Measurements from ENCODE around the gene GRM5.
"Not testable (repeated sequence)": the region's sequence is repeated elsewhere in the genome, so short reads cannot be mapped to it uniquely, and the experiment has no call there.

GRM5 gene

DNA sequence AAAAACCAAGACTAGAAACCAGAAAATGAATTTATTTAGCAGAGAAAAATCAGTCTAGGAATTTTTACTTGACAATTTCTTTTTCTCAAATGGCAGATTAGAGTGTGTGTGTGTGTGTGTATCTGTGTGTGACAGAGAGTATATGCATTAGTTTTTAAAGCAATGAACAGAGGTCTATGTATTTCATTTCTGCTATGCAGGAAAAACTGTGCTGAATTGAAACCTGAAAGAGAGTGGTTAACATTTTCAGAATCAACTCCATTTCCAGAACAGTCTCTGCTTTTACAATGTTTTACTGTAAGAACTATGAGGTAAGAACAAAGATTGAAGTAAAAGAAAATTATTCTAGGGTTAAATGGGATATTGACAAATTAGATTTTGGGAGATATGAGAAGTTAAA lies 114.8 kb downstream of the GRM5 start:
- TF ChIP-seq, protein P1, sequence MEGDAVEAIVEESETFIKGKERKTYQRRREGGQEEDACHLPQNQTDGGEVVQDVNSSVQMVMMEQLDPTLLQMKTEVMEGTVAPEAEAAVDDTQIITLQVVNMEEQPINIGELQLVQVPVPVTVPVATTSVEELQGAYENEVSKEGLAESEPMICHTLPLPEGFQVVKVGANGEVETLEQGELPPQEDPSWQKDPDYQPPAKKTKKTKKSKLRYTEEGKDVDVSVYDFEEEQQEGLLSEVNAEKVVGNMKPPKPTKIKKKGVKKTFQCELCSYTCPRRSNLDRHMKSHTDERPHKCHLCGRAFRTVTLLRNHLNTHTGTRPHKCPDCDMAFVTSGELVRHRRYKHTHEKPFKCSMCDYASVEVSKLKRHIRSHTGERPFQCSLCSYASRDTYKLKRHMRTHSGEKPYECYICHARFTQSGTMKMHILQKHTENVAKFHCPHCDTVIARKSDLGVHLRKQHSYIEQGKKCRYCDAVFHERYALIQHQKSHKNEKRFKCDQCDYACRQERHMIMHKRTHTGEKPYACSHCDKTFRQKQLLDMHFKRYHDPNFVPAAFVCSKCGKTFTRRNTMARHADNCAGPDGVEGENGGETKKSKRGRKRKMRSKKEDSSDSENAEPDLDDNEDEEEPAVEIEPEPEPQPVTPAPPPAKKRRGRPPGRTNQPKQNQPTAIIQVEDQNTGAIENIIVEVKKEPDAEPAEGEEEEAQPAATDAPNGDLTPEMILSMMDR (IDR thresholded peaks at IDR 0.05; ENCODE audit: extremely low read depth, missing control alignments), result no peak
- no peak for DNase-seq (ENCODE audit: low spot score)

DNA sequence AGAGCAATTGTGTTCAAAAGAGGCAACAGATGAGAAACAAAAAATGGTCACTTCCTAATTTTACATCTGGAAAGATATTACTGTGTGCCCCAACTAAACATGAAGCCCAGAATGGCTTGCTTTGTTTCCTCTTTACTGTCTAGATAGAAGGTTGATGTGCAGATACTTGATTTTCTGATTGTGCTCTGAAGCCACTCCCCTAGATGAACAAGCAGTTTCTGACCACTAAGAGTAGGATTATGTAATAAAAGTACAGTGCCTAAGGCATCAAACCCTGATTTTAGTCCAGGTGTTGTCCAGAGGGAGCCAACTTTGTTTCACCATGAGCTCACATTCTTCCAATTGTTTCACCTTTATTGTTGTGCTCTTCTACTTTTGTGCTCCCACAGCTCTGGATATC lies 116.9 kb downstream of the GRM5 start:
- not testable (repeated sequence) for DNase-seq (ENCODE audit: low spot score)

DNA sequence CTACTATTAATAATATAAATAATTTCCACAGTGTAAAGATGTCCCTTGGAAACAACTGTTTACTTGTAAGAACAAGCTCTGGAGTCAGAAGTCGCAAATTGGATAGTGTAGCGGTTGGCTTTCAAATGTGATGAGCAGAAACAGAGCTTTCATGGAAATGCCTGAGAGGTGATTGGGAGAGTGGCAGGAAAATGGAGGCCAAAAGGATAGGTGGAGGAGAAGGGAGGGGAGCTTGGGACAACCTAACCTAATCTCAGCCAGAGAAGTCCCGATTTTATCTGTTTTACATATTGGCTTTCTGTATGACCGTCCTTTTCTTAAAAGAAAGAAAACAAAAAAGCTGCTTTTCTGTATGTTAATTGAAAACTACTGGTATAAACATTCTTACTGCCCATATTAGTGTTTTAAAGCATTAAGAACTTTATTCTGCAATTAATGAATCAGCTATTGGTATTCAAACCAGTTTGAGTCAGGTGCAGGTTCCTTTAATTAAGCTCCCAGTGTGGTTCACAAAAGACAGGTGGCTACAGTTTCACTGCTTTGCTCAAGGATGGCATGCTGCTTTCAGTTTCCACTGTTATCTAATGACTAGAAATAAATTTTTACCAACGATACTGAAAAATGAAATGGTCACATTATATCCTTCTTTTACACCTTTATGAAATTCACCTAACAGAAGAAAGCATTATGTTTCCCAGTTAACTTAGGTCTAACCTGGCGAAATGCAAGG lies 117.8 kb downstream of the GRM5 start:
- not testable (repeated sequence) for DNase-seq (ENCODE audit: low spot score)

DNA sequence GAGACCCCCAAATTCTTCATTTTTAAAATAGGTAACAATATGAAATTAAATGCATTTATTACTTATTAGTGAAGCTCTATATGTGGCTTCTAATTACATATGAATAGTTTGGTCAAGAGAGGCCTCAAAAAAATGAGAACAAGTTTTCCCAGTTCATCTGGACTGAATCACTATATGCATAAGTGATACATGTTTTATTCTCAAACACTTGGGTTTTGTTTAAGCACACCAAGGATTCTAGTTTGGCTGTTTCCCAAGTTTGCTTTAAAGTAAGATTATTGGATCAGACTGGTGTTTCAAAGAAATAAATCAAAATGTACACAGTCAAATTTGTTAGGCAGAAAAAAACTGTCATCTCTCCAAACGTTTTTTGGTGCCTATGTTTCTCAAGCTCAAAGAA lies 136.1 kb downstream of the GRM5 start:
- not testable (repeated sequence) for DNase-seq (ENCODE audit: low spot score)

DNA sequence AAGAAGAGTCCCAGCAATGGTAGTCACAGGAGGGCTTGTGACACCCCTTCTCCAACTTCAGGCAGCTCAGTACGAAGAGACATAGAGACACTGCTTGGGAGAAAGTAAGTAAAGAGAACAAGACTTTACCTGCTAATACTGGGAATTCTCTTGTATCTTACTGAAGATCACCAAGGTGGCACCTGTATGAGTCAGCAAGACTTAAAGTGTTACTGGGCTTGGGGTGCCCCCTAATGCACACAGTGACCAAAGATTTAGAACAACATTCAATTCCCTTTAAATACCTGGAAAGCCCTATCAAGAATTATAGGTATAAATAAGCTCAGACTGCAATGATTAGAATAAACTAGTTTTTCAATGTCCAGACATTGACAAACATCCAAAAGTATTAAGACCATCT lies 148.7 kb downstream of the GRM5 start:
- DNase-seq (ENCODE audit: low spot score), result not testable (repeated sequence)

DNA sequence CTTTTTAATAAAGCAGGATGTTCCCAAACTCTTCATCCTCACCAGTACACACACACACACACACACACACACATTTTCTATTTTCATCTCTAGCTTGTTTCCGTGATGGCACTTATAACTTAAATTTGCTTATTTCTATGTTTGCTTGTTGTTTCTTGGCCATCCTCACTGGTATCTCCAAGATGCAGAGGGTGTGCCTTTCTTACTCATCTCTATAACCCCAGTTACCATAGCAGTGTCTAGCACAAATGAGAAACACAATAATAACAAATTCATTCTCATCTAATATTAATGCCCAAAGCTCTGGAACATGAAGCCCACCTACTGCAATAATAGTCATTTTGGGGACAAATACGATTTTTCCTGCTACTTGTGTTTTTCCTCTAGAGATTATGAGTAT lies 156.3 kb downstream of the GRM5 start:
- DNase-seq (ENCODE audit: low spot score), result no peak
- TF ChIP-seq, protein P1 (IDR thresholded peaks at IDR 0.05; ENCODE audit: extremely low read depth, missing control alignments), result no peak

DNA sequence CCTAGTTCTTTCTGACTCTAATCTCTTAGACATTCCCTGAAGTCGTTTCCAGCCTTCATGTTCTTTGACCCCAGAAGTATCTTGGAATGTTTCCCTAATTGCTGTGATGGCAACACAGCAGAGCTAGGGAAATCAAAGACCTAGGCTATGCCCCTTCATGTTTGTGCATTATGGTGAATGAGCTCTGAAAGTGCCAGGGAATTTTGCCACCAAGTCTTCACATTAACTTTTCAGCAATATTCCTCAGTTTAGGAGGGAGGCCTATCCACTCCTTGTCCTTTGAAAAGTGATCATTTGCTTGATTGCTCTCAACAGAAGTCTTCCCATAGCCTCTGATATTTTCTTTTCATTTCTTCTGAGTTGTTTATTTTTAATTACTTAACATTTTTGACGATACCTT lies 164.3 kb downstream of the GRM5 start:
- not testable (repeated sequence) for DNase-seq (ENCODE audit: low spot score)

DNA sequence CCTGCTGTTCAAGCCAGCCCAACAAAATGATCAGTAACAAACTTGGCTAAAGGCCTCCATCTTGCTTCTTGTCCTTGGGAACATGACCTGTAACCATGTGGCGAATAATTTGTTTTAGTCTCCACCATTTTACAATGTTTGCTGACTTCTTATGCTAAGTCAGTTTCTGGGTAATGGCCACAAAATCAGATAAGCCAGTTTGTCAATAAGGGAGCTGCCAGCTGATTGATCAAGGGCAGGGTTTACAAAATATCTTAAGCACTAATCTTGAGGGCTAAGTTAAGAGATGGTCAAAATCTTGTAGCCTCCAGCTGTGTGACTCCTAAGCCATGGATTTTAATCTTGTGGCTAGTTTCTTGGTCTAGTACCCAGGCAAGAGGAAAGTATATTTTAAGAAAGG lies 176.9 kb downstream of the GRM5 start:
- DNase-seq (ENCODE audit: low spot score), result not testable (repeated sequence)

DNA sequence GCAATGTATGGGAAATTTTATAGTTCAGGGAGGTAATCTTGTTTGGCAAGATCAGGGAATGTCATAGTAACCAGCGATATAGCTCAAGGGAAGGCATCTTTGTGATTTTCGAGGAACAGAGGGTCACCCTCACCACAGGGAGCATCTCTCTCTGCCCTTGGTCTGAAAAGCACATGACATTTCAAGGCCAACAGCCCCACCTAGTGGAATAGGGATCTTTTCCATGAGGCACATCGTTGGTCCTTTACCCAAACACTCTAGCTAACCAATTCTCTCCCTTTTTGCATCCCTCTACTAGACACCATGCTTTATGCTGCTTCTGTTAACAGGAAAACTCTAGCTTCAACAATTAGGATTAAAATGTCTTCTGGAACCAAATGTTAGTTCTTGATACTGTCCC lies 179.0 kb downstream of the GRM5 start:
- TF ChIP-seq, protein P1 (IDR thresholded peaks at IDR 0.05; ENCODE audit: extremely low read depth, missing control alignments), result peak; percentile 7
- DNase-seq (ENCODE audit: low spot score), result peak; percentile 14

DNA sequence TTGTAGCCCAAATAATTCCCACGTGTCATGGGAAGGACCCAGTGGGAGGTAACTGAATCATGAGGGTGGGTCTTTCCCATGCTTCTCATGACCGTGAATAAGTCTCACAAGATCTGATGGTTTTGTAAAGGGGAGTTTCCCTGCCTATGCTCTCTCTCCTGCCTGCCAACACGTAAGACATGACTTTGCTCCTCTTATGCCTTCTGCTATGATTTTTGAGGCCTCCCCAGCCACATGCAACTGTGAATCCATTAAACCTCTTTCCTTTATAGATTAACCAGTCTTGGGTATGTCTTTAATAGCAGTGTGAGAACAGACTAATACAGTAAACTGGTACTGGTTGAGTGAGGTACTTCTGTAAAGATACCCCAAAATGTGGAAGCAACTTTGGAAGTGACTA lies 183.0 kb downstream of the GRM5 start:
- DNase-seq (ENCODE audit: low spot score), result not testable (repeated sequence)

DNA sequence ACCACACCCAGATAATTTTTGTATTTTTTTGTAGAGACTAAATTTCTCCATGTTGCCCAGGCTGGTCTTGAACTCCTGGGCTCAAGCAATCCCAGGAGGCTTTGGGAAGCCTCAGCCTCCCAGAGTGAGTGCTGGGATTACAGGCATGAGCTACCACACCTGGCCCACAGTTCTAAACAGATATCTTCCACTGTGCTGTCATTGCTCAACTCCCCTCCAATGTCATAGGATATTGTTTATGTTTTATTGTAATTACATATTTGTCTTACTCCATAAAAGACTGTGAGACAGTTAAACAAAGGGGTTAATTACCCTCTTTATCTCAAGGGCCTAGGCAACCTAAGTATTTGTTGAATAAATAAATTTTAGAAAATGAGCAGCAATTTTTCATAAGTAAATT lies 204.2 kb downstream of the GRM5 start:
- DNase-seq (ENCODE audit: low spot score), result no peak
- TF ChIP-seq, protein P1 (IDR thresholded peaks at IDR 0.05; ENCODE audit: extremely low read depth, missing control alignments), result no peak

DNA sequence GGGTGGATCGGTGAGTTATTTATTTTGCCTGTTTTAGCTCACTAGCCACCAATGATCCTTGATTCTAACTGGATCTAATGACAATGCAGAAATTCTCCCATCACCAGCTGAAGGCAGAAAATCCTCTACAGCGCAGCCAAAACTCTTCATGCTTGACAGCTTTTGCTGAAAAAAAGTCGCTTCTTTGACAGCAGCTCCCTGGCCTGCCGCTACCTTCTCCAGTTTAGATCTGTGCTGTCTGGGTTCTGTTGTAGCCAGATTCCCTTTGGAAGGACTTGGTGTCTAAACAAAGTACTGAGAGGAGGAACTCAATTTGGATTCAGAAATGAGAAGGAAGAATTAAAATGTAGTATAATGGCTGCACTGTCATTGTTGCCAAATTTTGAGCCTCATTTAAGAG lies 205.4 kb downstream of the GRM5 start:
- not testable (repeated sequence) for DNase-seq (ENCODE audit: low spot score)

DNA sequence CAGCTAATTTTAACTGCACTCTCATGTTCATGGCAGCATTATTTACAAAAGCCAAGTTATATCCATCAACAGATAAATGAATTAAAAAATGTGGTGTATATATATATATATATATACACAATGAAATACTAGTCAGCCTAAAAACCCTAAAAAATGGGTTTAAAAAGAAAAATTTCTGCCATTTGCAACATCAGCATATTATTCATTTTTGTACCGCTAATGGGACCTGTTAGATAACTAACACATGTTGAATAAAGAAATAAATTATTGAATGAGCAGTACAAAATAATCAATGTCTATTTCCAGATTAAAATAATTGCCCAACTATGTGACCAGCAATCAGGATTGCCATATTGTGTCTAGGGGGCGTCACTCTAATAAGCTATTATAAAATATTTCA lies 211.8 kb downstream of the GRM5 start:
- not testable (repeated sequence) for DNase-seq (ENCODE audit: low spot score)

DNA sequence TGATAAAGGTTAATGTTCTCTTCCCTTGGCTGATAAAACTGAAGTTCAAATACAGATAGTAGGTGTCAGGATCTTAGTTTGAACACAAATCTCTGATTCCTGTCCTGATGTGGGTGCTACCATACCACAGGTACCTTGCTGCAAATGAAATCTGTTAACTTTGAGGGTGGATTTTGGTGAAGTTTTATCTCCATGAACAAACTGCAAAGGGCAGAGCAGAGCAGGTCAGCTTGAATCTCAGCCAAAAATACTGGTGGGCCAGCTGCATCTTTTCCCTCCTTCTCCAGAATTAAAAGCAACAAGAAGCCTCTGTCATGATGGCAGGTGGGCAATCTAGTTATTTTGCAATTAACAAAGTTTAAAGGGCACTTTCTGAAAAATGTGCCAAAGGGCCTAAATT lies 214.2 kb downstream of the GRM5 start:
- DNase-seq (ENCODE audit: low spot score), result not testable (repeated sequence)

DNA sequence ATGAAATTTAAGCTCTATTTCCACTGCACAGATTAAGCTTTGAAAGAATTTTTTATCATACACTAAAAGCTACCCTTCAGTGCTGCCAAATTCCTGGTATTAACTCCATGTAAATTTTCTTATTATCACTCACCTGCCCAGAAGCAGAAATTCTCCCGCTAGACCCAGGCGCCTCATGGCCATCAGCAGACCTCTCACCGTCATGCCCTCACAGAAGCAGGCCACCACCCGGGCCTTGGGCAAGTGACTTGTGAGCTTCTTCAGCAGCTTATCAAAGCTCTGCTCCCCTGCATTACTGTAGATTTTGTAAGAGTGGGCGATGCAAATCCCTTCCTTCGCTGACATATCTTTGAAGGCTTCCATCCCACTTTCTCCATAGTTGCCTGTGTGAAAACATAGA lies 216.0 kb downstream of the GRM5 start:
- not testable (repeated sequence) for DNase-seq (ENCODE audit: low spot score)

Data from GM20000 (cell line).